ENCODE results near the gene PPP2R5D. TPM values are rescaled to one million over a fixed set of nuclear protein-coding genes. Genes with fewer than 3 reads are reported as not detected.

Gene PPP2R5D
- total RNA-seq, 4 donors from 2014 or later: 15.6 to 35.9 (median 27.4) TPM

DNA sequence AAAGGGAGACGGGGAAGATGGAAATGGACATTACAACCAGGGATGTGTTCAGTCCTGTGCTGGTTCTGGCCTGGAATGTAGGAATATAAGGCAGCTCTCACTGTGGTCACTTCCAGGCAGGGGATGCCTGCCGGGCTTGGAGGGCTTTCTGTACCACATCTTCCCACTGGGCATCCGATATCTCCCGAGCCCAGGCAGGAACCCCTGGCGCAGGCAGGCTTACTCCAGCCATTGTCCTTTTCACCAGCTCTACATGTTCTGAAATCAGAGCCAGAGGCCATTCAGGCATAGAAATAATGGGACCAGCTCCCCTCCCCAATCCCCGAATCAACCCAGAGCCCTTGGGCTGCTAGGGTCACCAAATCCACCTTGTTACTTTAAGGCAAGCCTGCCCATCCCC is 28.0 kb downstream of the PPP2R5D start:
- H3K4me1 ChIP-seq: peaks cover 35 to 50% (median 41%) of the 10 kb centered on the region in 3 donors
- WGBS, 2 donors: 39 to 73% methylated on average over 5 to 6 of the region's 6 CpGs
- peak overlapping the region in 1 of 4 donors; percentile 81 for H3K27ac ChIP-seq
- TF ChIP-seq, protein P1, sequence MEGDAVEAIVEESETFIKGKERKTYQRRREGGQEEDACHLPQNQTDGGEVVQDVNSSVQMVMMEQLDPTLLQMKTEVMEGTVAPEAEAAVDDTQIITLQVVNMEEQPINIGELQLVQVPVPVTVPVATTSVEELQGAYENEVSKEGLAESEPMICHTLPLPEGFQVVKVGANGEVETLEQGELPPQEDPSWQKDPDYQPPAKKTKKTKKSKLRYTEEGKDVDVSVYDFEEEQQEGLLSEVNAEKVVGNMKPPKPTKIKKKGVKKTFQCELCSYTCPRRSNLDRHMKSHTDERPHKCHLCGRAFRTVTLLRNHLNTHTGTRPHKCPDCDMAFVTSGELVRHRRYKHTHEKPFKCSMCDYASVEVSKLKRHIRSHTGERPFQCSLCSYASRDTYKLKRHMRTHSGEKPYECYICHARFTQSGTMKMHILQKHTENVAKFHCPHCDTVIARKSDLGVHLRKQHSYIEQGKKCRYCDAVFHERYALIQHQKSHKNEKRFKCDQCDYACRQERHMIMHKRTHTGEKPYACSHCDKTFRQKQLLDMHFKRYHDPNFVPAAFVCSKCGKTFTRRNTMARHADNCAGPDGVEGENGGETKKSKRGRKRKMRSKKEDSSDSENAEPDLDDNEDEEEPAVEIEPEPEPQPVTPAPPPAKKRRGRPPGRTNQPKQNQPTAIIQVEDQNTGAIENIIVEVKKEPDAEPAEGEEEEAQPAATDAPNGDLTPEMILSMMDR (IDR thresholded peaks at IDR 0.05): no peak
- no peak for TF ChIP-seq POLR2A (IDR thresholded peaks at IDR 0.05)
- intact Hi-C loops (cut with DNase I): no loop called here
- DNase-seq: no peak
- H3K27me3 ChIP-seq: no peaks in the 10 kb centered on the region
- peaks cover 14 to 59% (median 15%) of the 10 kb centered on the region in 3 donors for H3K36me3 ChIP-seq
- no peaks in the 10 kb centered on the region for H3K9me3 ChIP-seq
- peak overlapping the region in 1 of 4 donors; percentile 68 for H3K4me3 ChIP-seq

- WGBS, 2 donors: 0% methylated on average over 12 to 14 of the region's 25 CpGs
- H3K36me3 ChIP-seq: peaks cover 20 to 59% (median 21%) of the 10 kb centered on the region in 3 donors
- no peaks in the 10 kb centered on the region for H3K27me3 ChIP-seq
- TF ChIP-seq POLR2A (IDR thresholded peaks at IDR 0.05): no peak
- TF ChIP-seq, protein P1 (IDR thresholded peaks at IDR 0.05): no peak
- no peaks in the 10 kb centered on the region for H3K9me3 ChIP-seq
- H3K4me3 ChIP-seq: peak overlapping the region; percentile 68 to 91 (median 70)
- peak overlapping the region; percentile 78 to 88 (median 82) for H3K27ac ChIP-seq
- intact Hi-C loops (cut with DNase I): no loop called here
- DNase-seq: peak; percentile 74
- H3K4me1 ChIP-seq: peaks cover 35 to 55% (median 44%) of the 10 kb centered on the region in 3 donors
Measured at GRCh38 chr6:43013097-43013842, 28.9 kb downstream of the PPP2R5D start.

DNA sequence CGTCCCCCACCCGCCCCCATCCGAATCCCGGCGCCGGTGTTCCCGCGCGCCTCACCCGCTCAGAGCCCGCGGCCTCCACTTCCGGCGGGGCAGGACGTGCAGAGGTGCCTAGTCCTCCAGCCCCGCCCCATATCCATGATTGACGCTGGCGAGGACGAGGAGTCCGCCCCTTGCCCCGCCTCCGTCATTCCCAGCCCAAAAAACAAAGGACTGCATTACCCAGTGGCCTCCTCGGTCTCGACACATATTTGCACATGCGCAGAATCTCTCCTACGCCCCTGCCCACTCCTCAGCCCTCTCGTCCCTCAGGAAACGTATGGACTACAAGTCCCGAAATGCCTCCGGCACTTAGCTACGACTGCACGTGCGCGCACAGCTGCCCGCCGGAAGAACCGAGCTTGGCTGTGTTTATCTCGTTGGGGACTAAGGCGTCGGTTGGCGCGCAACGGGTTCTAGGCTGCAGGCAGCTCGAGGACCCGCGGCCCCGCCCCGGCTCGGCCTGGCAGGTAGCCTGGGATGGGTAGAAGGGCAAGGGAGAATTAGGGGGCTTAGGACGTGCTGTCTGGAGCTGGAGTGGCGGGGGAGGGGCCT is 29.6 kb downstream of the PPP2R5D start, which contains the start of the genes KLHDC3 and MEA1:
Gene KLHDC3 (plus strand): TSS at position 407 of the 591 bp plus-strand sequence. CDS start 2,944 bp downstream, outside the sequence.
Gene MEA1 (minus strand): TSS at position 104 of the 591 bp plus-strand sequence. CDS start 133 bp downstream, outside the sequence.
- peaks cover 22 to 59% (median 26%) of the 10 kb centered on the region in 3 donors for H3K36me3 ChIP-seq

GRCh38 chr6:43014434-43014909 is 30.1 kb downstream of the PPP2R5D start:
- intact Hi-C loops (cut with DNase I): no loop called here
- no peaks in the 10 kb centered on the region for H3K27me3 ChIP-seq
- peaks cover 21 to 59% (median 26%) of the 10 kb centered on the region in 3 donors for H3K36me3 ChIP-seq
- TF ChIP-seq, protein P1 (IDR thresholded peaks at IDR 0.05): no peak
- no peak for TF ChIP-seq POLR2A (IDR thresholded peaks at IDR 0.05)
- H3K27ac ChIP-seq: peak overlapping the region; percentile 79 to 88 (median 86)
- DNase-seq: no peak
- no peaks in the 10 kb centered on the region for H3K9me3 ChIP-seq
- H3K4me3 ChIP-seq: peak overlapping the region; percentile 68 to 91 (median 70)
- WGBS, 2 donors: 0 to 1% methylated on average over 7 of the region's 7 CpGs
- peaks cover 35 to 55% (median 44%) of the 10 kb centered on the region in 3 donors for H3K4me1 ChIP-seq

More for the DNA sequence above, 29.6 kb downstream of the PPP2R5D start, which contains the start of the genes KLHDC3 and MEA1:
- Histone ChIP-seq H3K27me3 (no peaks in the 10 kb centered on the region), H3K27ac (peak within 1 kb of the TSS; percentile 79 to 88 (median 86)), H3K4me3 (peak within 1 kb of the TSS; percentile 68 to 91 (median 70)), H3K9me3 (no peaks in the 10 kb centered on the region), H3K4me1 (peaks cover 35 to 55% (median 44%) of the 10 kb centered on the region in 3 donors)
- intact Hi-C loops (cut with DNase I): no loop called here
- TF ChIP-seq, protein P1 (IDR thresholded peaks at IDR 0.05): peak in 1 of 6 experiments; percentile 15
- TF ChIP-seq POLR2A (IDR thresholded peaks at IDR 0.05): peak in 1 of 4 donors; percentile 49
- WGBS, 2 donors: 0% methylated on average over 7 to 10 of the region's 51 CpGs
- peak; percentile 96 for DNase-seq

Data from esophagus squamous epithelium (tissue), 5 donors.